HCT116 (cell line): ENCODE measurements around the gene TP63. TPM values are rescaled to one million over a fixed set of nuclear protein-coding genes. Genes with fewer than 3 reads are reported as not detected.

Experiments
- ATAC-seq: fragments of 200-7000 bp; cut with Tn5 transposase; 2 replicates; pipeline ENCODE4 v1.9.1; 2020; ENCODE audit warnings: mild to moderate bottlenecking, moderate library complexity
- BruUV-seq: library from RNA; stranded (reverse); fragments of 400-500 nt; replicated peaks from 2 replicates; lab custom pipeline; 2021; lab: Mats Ljungman, UMichigan
- CTCF ChIA-PET: fragments of 300-600 bp; sonication (Branson Sonifier 250); formaldehyde crosslinking; loops from one replicate; lab custom pipeline; 2021; ENCODE audit warnings: antibody characterized with exemption; lab: Charles Lee
- POLR2A ChIA-PET: fragments of 300-600, 350-600 bp; sonication (Branson Sonifier 250); formaldehyde crosslinking; loops from one replicate; lab custom pipeline; 2021; ENCODE audit warnings: antibody characterized with exemption; lab: Charles Lee
- RAD21 ChIA-PET, 2 experiments: fragments of 300-600 bp; sonication (Branson Sonifier 250); formaldehyde crosslinking; loops; one replicate each; lab custom pipeline; 2023; ENCODE audit warnings: low total read pairs in 2 of 2; ENCODE audit not compliant: uncharacterized antibody in 2 of 2, unreplicated experiment in 2 of 2, low non-redundant PET in 1 of 2; lab: Charles Lee
- DNase-seq: peaks from one replicate; pipeline ENCODE4 v3.0.0-alpha.2; 2010; ENCODE audit warnings: low read depth, low spot score
- H2AFZ ChIP-seq: fragments of 200-600 bp; shearing (Covaris generic), sonication (generic); 2 replicates; pipeline ENCODE4 v1.6.1; 2017; ENCODE audit warnings: low read depth, mixed run types, mixed read lengths, antibody characterized with exemption, low read length; ENCODE audit not compliant: poor library complexity, severe bottlenecking
- H3K27ac ChIP-seq: 2 replicates; pipeline ENCODE4 v1.5.1; 2012; ENCODE audit warnings: low read depth, low read length
- H3K27me3 ChIP-seq: fragments of 200-600 bp; sonication (generic); 2 replicates; pipeline ENCODE4 v1.6.1; 2016; ENCODE audit warnings: mixed run types, low read length, mixed read lengths; ENCODE audit not compliant: insufficient read depth
- H3K36me3 ChIP-seq, 2 experiments: fragments of 200-500 bp in 1 of 2; fragments of 200-600 bp in 1 of 2; sonication (Bioruptor generic) in 1 of 2; sonication (generic) in 1 of 2; 2 replicates each; pipeline versions ENCODE4 v1.5.1 to v1.6.1; 2014 to 2016; ENCODE audit warnings: low read length in 2 of 2, inconsistent platforms in 1 of 2, mixed read lengths in 1 of 2, mixed run types in 1 of 2; ENCODE audit not compliant: insufficient read depth in 2 of 2, control insufficient read depth in 1 of 2
- H3K4me1 ChIP-seq, 2 experiments: fragments of 200-600 bp in 1 of 2; sonication (generic) in 1 of 2; 2 replicates each; pipeline versions ENCODE4 v1.5.1 to v1.6.1; 2012 to 2017; ENCODE audit warnings: low read length in 2 of 2, inconsistent platforms in 1 of 2, mild to moderate bottlenecking in 1 of 2, mixed read lengths in 1 of 2, mixed run types in 1 of 2, moderate library complexity in 1 of 2; ENCODE audit not compliant: insufficient read depth in 2 of 2, control insufficient read depth in 1 of 2
- H3K4me2 ChIP-seq: fragments of 200-600 bp; sonication (generic); 2 replicates; pipeline ENCODE4 v1.6.1; 2017; ENCODE audit warnings: mixed run types, low read length, mixed read lengths
- H3K4me3 ChIP-seq, 2 experiments: fragments of 200-600 bp in 1 of 2; sonication (generic) in 1 of 2; replicated peaks in 1 of 2; 2 replicates each; pipeline ENCODE4 v1.5.1; 2011 to 2016; ENCODE audit warnings: low read length in 2 of 2, control low read depth in 1 of 2, low read depth in 1 of 2, mild to moderate bottlenecking in 1 of 2, mixed read lengths in 1 of 2, mixed run types in 1 of 2
- H3K79me2 ChIP-seq: fragments of 200-600 bp; sonication (generic); 2 replicates; pipeline ENCODE4 v1.6.1; 2017; ENCODE audit warnings: mild to moderate bottlenecking, mixed run types, low read length, moderate library complexity, mixed read lengths; ENCODE audit not compliant: insufficient read depth
- H3K9ac ChIP-seq: fragments of 200-600 bp; sonication (generic); 2 replicates; pipeline ENCODE4 v1.6.1; 2016; ENCODE audit warnings: low read length, mixed read lengths
- H3K9me2 ChIP-seq: fragments of 200-600 bp; sonication (generic), shearing (Covaris generic); 2 replicates; pipeline ENCODE4 v1.6.1; 2017; ENCODE audit warnings: mixed run types, mild to moderate bottlenecking, moderate library complexity; ENCODE audit not compliant: insufficient read depth
- H3K9me3 ChIP-seq, 2 experiments: fragments of 200-500 bp in 1 of 2; fragments of 200-600 bp in 1 of 2; sonication (Bioruptor generic) in 1 of 2; sonication (generic) in 1 of 2; 2 replicates each; pipeline ENCODE4 v1.6.1; 2014 to 2017; ENCODE audit warnings: low read length in 2 of 2, mixed read lengths in 2 of 2, inconsistent platforms in 1 of 2, low read depth in 1 of 2, mild to moderate bottlenecking in 1 of 2, mixed run types in 1 of 2, moderate library complexity in 1 of 2; ENCODE audit not compliant: control insufficient read depth in 1 of 2, insufficient read depth in 1 of 2
- H4K20me1 ChIP-seq: fragments of 200-600 bp; sonication (generic), shearing (Covaris generic); 2 replicates; pipeline ENCODE4 v1.6.1; 2017; ENCODE audit warnings: mixed run types, mild to moderate bottlenecking, moderate library complexity; ENCODE audit not compliant: insufficient read depth
- CBX3 ChIP-seq: IDR thresholded peaks from 2 replicates; pipeline ENCODE4 v1.6.1; 2012; ENCODE audit warnings: low read depth
- ELF1 ChIP-seq: IDR thresholded peaks from 2 replicates; pipeline ENCODE4 v1.6.1; 2012; ENCODE audit warnings: low read depth, borderline replicate concordance
- EZH2phosphoT487 ChIP-seq: fragments of 200-600 bp; IDR thresholded peaks from 2 replicates; pipeline ENCODE4 v1.6.1; 2018; ENCODE audit warnings: antibody characterized with exemption, borderline replicate concordance
- FOSL1 ChIP-seq: IDR thresholded peaks from 2 replicates; pipeline ENCODE4 v1.6.1; 2012; ENCODE audit warnings: low read depth
- POLR2AphosphoS5 ChIP-seq: IDR thresholded peaks from 2 replicates; pipeline ENCODE4 v1.6.1; 2011; ENCODE audit warnings: mild to moderate bottlenecking, low read depth, low read length, moderate library complexity
- SRF ChIP-seq: IDR thresholded peaks from 2 replicates; pipeline ENCODE4 v1.6.1; 2012; ENCODE audit warnings: low read depth
- intact Hi-C: fragments of 100-400 bp; cut with micrococcal nuclease; formaldehyde crosslinking; loops from 2 replicates; pipeline ENCODE4 v1.10.0; 2022
- total RNA-seq: library from RNA; stranded (reverse); gene quantifications from one replicate; pipeline ENCODE4 v1.2.1, GENCODE V29; 2021; ENCODE audit not compliant: unreplicated experiment
- TF ChIP-seq, protein P1 (sequence below): IDR thresholded peaks from 2 replicates; pipeline ENCODE4 v1.6.1; 2011; ENCODE audit warnings: mild to moderate bottlenecking, low read length, moderate library complexity; ENCODE audit not compliant: insufficient replicate concordance; ENCODE audit errors: extremely low read depth
- TF ChIP-seq, protein P2 (sequence below): IDR thresholded peaks from 2 replicates; pipeline ENCODE4 v1.6.1; 2012
- TF ChIP-seq, protein P3 (sequence below): IDR thresholded peaks from 2 replicates; pipeline ENCODE4 v1.6.1; 2012; ENCODE audit warnings: low read depth

The TP63 gene
- total RNA-seq, 1 experiment from 2014 or later, result not detected

DNA sequence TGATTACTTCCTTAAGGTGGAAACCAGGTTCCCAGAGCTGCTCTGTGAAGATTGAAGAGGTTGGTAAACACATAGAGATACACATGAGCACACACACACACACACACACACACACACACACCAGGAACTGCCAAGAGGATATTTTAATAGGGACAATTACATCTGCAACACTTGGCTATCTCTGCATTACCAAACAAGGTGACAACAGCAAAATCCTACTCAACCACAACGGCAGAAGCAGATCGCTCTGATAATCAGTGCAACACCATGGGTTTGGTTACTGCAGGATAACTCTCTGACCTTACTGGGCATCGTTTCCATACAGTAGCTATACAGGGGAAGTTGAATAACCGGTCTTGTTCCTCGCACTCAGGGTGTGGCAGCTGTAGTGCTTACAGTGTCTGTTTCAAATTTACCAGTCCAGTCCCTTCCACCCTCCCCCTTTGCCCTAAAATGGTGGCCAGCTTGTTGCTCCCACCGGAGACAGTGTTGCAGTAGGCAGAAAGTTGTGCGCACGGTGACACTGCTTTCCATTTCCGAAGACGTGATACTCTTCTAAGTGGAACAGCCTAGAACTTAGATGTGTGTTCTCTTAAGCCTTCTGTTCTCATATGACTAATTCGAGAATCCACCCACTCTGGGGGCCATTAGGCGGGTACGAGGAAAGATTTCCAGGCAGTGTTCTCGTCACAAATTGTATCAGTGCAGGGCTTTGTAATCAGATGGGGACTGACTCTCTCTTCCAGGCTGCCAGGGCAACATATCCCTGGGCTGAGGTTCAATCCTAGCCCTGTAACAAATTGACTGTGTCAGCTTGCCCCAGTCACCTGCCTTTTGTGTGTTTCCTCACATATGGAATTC, 313.3 kb downstream of the TP63 start (continued):
- TF ChIP-seq EZH2phosphoT487, result no peak
- no peak for TF ChIP-seq CBX3
- TF ChIP-seq ELF1, result no peak
- TF ChIP-seq, protein P1, sequence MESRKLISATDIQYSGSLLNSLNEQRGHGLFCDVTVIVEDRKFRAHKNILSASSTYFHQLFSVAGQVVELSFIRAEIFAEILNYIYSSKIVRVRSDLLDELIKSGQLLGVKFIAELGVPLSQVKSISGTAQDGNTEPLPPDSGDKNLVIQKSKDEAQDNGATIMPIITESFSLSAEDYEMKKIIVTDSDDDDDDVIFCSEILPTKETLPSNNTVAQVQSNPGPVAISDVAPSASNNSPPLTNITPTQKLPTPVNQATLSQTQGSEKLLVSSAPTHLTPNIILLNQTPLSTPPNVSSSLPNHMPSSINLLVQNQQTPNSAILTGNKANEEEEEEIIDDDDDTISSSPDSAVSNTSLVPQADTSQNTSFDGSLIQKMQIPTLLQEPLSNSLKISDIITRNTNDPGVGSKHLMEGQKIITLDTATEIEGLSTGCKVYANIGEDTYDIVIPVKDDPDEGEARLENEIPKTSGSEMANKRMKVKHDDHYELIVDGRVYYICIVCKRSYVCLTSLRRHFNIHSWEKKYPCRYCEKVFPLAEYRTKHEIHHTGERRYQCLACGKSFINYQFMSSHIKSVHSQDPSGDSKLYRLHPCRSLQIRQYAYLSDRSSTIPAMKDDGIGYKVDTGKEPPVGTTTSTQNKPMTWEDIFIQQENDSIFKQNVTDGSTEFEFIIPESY, result no peak
- TF ChIP-seq FOSL1, result no peak
- TF ChIP-seq, protein P2, sequence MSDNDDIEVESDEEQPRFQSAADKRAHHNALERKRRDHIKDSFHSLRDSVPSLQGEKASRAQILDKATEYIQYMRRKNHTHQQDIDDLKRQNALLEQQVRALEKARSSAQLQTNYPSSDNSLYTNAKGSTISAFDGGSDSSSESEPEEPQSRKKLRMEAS, result no peak
- no peak for TF ChIP-seq SRF

DNA sequence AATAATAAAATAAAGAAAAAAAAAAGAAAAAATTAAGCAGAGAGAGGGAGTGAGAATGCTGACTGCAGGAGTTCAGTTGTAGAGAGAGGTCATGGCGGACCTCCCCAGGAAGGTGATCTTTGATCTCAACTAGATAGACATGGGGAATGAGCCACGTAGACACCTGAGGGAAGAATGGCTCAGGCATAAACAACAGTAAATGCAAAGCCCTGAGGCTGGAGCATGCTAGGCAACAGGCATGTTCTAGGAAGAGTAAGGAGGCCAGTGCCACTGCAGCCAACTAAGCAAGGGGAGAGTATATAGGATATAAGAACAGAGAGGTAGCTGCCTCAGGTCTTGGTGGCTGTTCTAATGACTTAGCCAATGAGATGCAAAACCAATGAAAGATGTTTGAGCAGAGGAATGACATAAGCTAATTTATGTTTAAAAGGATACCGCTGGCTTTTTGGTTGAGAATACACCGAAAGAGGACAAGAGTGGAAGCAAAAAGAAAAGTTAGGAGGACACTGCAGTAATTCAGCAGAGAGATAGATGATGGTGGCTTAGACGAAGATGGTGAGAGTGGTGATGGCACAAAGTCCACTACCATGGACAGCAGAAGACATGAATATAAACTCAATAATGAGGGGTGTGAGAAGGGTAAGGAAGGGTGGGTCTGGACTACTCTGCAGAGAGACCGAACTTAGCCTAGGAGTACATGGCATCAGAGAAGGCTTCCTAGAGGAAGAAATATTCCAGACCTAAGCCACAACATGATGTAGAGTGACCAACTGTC, 314.9 kb downstream of the TP63 start:
- no TSS peak for BruUV-seq
- Histone ChIP-seq H3K4me3 (no peak overlapping the region), H3K27ac (no peak overlapping the region), H3K9ac (no peak overlapping the region), H3K9me2 (no peaks in the 10 kb centered on the region), H4K20me1 (no peaks in the 10 kb centered on the region), H2AFZ (no peak overlapping the region), H3K4me2 (no peak overlapping the region), H3K79me2 (no peaks in the 10 kb centered on the region), H3K27me3 (no peaks in the 10 kb centered on the region), H3K36me3 (no peaks in the 10 kb centered on the region), H3K4me1 (peaks cover 9 to 23% of the 10 kb centered on the region in 2 experiments), H3K9me3 (no peaks in the 10 kb centered on the region)
- TF ChIP-seq, protein P3, sequence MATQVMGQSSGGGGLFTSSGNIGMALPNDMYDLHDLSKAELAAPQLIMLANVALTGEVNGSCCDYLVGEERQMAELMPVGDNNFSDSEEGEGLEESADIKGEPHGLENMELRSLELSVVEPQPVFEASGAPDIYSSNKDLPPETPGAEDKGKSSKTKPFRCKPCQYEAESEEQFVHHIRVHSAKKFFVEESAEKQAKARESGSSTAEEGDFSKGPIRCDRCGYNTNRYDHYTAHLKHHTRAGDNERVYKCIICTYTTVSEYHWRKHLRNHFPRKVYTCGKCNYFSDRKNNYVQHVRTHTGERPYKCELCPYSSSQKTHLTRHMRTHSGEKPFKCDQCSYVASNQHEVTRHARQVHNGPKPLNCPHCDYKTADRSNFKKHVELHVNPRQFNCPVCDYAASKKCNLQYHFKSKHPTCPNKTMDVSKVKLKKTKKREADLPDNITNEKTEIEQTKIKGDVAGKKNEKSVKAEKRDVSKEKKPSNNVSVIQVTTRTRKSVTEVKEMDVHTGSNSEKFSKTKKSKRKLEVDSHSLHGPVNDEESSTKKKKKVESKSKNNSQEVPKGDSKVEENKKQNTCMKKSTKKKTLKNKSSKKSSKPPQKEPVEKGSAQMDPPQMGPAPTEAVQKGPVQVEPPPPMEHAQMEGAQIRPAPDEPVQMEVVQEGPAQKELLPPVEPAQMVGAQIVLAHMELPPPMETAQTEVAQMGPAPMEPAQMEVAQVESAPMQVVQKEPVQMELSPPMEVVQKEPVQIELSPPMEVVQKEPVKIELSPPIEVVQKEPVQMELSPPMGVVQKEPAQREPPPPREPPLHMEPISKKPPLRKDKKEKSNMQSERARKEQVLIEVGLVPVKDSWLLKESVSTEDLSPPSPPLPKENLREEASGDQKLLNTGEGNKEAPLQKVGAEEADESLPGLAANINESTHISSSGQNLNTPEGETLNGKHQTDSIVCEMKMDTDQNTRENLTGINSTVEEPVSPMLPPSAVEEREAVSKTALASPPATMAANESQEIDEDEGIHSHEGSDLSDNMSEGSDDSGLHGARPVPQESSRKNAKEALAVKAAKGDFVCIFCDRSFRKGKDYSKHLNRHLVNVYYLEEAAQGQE, result peak; percentile 31
- no peak for TF ChIP-seq POLR2AphosphoS5
- no peak for TF ChIP-seq CBX3
- DNase-seq (no peak), ATAC-seq (no peak)
- ChIA-PET RAD21 (no interaction called here), POLR2A (no interaction called here), CTCF (interaction anchor here (2.8 to 4.5 kb wide), 2 partner anchors 673 to 677 kb away, joined by 26 to 92 read pairs; no protein-coding TSS in a partner anchor)
- intact Hi-C loops, result no loop called here
